ENCODE data around the gene ENTPD1. TPM values are rescaled to one million over a fixed set of nuclear protein-coding genes. Genes with fewer than 3 reads are reported as not detected.

The ENTPD1 gene
- polyA plus RNA-seq, 3 donors = 62.2 to 71.1 (median 70.4) TPM

DNA sequence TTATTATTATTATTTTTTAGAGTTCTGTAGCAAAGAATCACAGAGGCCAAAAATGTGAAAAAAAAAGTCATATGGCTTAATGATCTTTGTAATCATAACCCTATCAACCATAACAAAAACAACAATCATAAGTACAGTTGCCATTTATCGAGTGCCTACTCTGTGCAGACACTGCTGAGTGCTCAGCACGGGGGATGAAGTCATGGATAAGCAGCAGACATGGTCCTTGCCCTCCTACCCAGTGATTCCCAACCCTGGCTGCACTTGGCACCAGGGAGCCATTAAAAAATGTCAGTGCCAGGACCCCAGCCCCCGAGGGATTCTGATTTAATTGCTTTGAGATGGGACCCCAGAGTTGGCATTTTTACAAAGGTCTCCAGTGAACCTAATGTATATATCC lies 38.2 kb downstream of the ENTPD1 start:
- Histone ChIP-seq H4K20me1 (ENCODE audit: insufficient read depth, low read length) (peaks cover 4% of the 10 kb centered on the region), H2AFZ (ENCODE audit: insufficient read depth, low read depth, low read length, poor library complexity, severe bottlenecking) (no peak overlapping the region), H3K9ac (ENCODE audit: insufficient read depth, low read length, poor library complexity, severe bottlenecking) (no peak overlapping the region), H3K36me3 (replicated peaks in 1 of 2; ENCODE audit: control insufficient read depth in 1 of 2, insufficient read depth in 2 of 2, low read length in 2 of 2) (peaks cover 1 to 20% of the 10 kb centered on the region in 2 donors), H3K27me3 (ENCODE audit: control insufficient read depth in 2 of 2, insufficient read depth in 2 of 2, low read length in 2 of 2) (no peaks in the 10 kb centered on the region), H3K4me2 (replicated peaks; ENCODE audit: extremely low read depth, low read length, poor library complexity, severe bottlenecking) (peak overlapping the region; percentile 69), H3K4me3 (replicated peaks in 1 of 3; ENCODE audit: low read depth in 2 of 3, low read length in 3 of 3) (peak overlapping the region in 1 of 3 experiments; percentile 65), H3K79me2 (ENCODE audit: insufficient read depth, low read length) (peaks cover 76% of the 10 kb centered on the region), H3K27ac (ENCODE audit: low read depth in 1 of 2, low read length in 2 of 2) (peak overlapping the region; percentile 90 to 95), H3K9me3 (replicated peaks in 1 of 2; ENCODE audit: control insufficient read depth in 1 of 2, insufficient read depth in 1 of 2, low read length in 2 of 2) (no peaks in the 10 kb centered on the region), H3K4me1 (ENCODE audit: control insufficient read depth in 1 of 2, insufficient read depth in 2 of 2, low read length in 2 of 2) (peaks cover 68 to 84% of the 10 kb centered on the region in 2 donors)
- no peak for DNase-seq
- TF ChIP-seq, protein P1, sequence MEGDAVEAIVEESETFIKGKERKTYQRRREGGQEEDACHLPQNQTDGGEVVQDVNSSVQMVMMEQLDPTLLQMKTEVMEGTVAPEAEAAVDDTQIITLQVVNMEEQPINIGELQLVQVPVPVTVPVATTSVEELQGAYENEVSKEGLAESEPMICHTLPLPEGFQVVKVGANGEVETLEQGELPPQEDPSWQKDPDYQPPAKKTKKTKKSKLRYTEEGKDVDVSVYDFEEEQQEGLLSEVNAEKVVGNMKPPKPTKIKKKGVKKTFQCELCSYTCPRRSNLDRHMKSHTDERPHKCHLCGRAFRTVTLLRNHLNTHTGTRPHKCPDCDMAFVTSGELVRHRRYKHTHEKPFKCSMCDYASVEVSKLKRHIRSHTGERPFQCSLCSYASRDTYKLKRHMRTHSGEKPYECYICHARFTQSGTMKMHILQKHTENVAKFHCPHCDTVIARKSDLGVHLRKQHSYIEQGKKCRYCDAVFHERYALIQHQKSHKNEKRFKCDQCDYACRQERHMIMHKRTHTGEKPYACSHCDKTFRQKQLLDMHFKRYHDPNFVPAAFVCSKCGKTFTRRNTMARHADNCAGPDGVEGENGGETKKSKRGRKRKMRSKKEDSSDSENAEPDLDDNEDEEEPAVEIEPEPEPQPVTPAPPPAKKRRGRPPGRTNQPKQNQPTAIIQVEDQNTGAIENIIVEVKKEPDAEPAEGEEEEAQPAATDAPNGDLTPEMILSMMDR (IDR thresholded peaks at IDR 0.05) = no peak
- H3K9me3 Mint-ChIP-seq = peaks cover 0 to 3% (median 0%) of the 10 kb centered on the region in 7 donors
- H3K27ac Mint-ChIP-seq = peak overlapping the region; percentile 93 to 99 (median 98)
- 92% methylated on average over 2 of the region's 3 CpGs for WGBS (ENCODE audit: insufficient coverage)
- H3K4me3 Mint-ChIP-seq = no peak overlapping the region
- peaks cover 30 to 31% of the 10 kb centered on the region in 2 donors for H3K36me3 Mint-ChIP-seq
- H3K27me3 Mint-ChIP-seq (ENCODE audit: low read depth in 3 of 3) = peaks cover 0 to 3% (median 0%) of the 10 kb centered on the region in 3 donors
- H3K4me1 Mint-ChIP-seq = peaks cover 72% of the 10 kb centered on the region
- intact Hi-C loops (cut with micrococcal nuclease) = loop anchor here (5.0 kb wide), 1 partner anchor 37 kb away; the partner anchor contains the start of gene ENTPD1 (in 2 of the 2)

DNA sequence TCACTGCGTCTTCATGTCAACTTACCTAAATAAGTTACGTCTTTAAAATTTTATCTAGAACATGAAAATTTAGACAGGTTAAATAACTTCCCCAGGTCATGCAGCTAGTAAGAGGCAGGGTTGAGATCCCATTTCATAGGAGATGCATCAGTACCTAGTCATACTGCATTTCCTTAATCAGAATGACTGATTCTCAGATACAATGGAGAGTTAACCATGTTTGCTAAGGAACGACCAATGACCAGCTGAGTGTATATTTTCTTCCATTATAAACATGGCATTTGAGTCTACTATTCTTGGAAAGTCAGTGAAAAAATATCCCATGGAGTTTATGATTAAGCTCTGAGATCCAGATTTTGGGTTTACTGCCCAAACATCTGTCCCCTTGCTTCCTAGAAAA lies 39.6 kb downstream of the ENTPD1 start:
- H4K20me1 ChIP-seq (ENCODE audit: insufficient read depth, low read length) = peaks cover 4% of the 10 kb centered on the region
- H3K4me2 ChIP-seq (replicated peaks; ENCODE audit: extremely low read depth, low read length, poor library complexity, severe bottlenecking) = no peak overlapping the region
- Mint-ChIP-seq H3K27me3 (ENCODE audit: low read depth in 3 of 3) (peaks cover 0 to 3% (median 0%) of the 10 kb centered on the region in 3 donors), H3K9me3 (peaks cover 0 to 13% (median 4%) of the 10 kb centered on the region in 7 donors), H3K4me3 (no peak overlapping the region), H3K36me3 (peaks cover 34 to 37% of the 10 kb centered on the region in 2 donors), H3K4me1 (peaks cover 67% of the 10 kb centered on the region), H3K27ac (peak overlapping the region in 2 of 7 donors; percentile 67 to 96)
- H3K4me3 ChIP-seq (replicated peaks in 1 of 3; ENCODE audit: low read depth in 2 of 3, low read length in 3 of 3) = no peak overlapping the region
- no peak overlapping the region for H2AFZ ChIP-seq (ENCODE audit: insufficient read depth, low read depth, low read length, poor library complexity, severe bottlenecking)
- peaks cover 77% of the 10 kb centered on the region for H3K79me2 ChIP-seq (ENCODE audit: insufficient read depth, low read length)
- H3K36me3 ChIP-seq (replicated peaks in 1 of 2; ENCODE audit: control insufficient read depth in 1 of 2, insufficient read depth in 2 of 2, low read length in 2 of 2) = peaks cover 0 to 34% of the 10 kb centered on the region in 2 donors
- H3K9ac ChIP-seq (ENCODE audit: insufficient read depth, low read length, poor library complexity, severe bottlenecking) = no peak overlapping the region
- intact Hi-C loops (cut with micrococcal nuclease) = no loop called here
- no peak for DNase-seq
- H3K9me3 ChIP-seq (replicated peaks in 1 of 2; ENCODE audit: control insufficient read depth in 1 of 2, insufficient read depth in 1 of 2, low read length in 2 of 2) = no peaks in the 10 kb centered on the region
- no CpG with 5 or more reads among the region's 3 CpGs for WGBS (ENCODE audit: insufficient coverage)
- H3K27me3 ChIP-seq (ENCODE audit: control insufficient read depth in 2 of 2, insufficient read depth in 2 of 2, low read length in 2 of 2) = no peaks in the 10 kb centered on the region
- H3K4me1 ChIP-seq (ENCODE audit: control insufficient read depth in 1 of 2, insufficient read depth in 2 of 2, low read length in 2 of 2) = peaks cover 63 to 70% of the 10 kb centered on the region in 2 donors
- TF ChIP-seq, protein P1 (IDR thresholded peaks at IDR 0.05) = no peak
- H3K27ac ChIP-seq (ENCODE audit: low read depth in 1 of 2, low read length in 2 of 2) = peak overlapping the region in 1 of 2 donors; percentile 28

Data from CD14-positive monocyte (primary cell).